HG03066 (cell line): ENCODE measurements around the gene PTPRM.

ENCODE experiments used
- ATAC-seq: cut with Tn5 transposase; IDR thresholded peaks from one replicate; pipeline ENCODE4 v1.9.1; 2021; ENCODE audit warnings: low read depth; ENCODE audit not compliant: unreplicated experiment

The PTPRM gene

GRCh38 chr18:8242151-8242696 is 675.1 kb downstream of the PTPRM start:
- no peak for ATAC-seq

GRCh38 chr18:8247700-8248099 is 680.6 kb downstream of the PTPRM start:
- ATAC-seq = no peak

- ATAC-seq = no peak
Measured at GRCh38 chr18:8248576-8248975, 681.5 kb downstream of the PTPRM start.

GRCh38 chr18:8249811-8250210 is 682.7 kb downstream of the PTPRM start:
- ATAC-seq = no peak

GRCh38 chr18:8252371-8252770 is 685.3 kb downstream of the PTPRM start:
- no peak for ATAC-seq

GRCh38 chr18:8253944-8254343 is 686.8 kb downstream of the PTPRM start:
- ATAC-seq = no peak

- ATAC-seq = no peak
Measured at GRCh38 chr18:8254654-8255053, 687.5 kb downstream of the PTPRM start.

- no peak for ATAC-seq
Measured at GRCh38 chr18:8257851-8258434, 690.8 kb downstream of the PTPRM start.

GRCh38 chr18:8260319-8260718 is 693.2 kb downstream of the PTPRM start:
- no peak for ATAC-seq

- no peak for ATAC-seq
Measured at GRCh38 chr18:8260827-8261226, 693.7 kb downstream of the PTPRM start.

GRCh38 chr18:8261651-8262091 is 694.6 kb downstream of the PTPRM start:
- ATAC-seq = no peak

GRCh38 chr18:8262221-8262620 is 695.1 kb downstream of the PTPRM start:
- no peak for ATAC-seq

- no peak for ATAC-seq
Measured at GRCh38 chr18:8264116-8264515, 697.0 kb downstream of the PTPRM start.

GRCh38 chr18:8264861-8265411 is 697.8 kb downstream of the PTPRM start:
- no peak for ATAC-seq

- ATAC-seq = no peak
Measured at GRCh38 chr18:8272254-8272653, 705.1 kb downstream of the PTPRM start.

- ATAC-seq = no peak
Measured at GRCh38 chr18:8274370-8274769, 707.3 kb downstream of the PTPRM start.

GRCh38 chr18:8276406-8276805 is 709.3 kb downstream of the PTPRM start:
- ATAC-seq = no peak

GRCh38 chr18:8277270-8277669 is 710.2 kb downstream of the PTPRM start:
- no peak for ATAC-seq

- no peak for ATAC-seq
Measured at GRCh38 chr18:8279346-8279745, 712.2 kb downstream of the PTPRM start.

GRCh38 chr18:8279781-8280330 is 712.7 kb downstream of the PTPRM start:
- ATAC-seq = no peak

- ATAC-seq = no peak
Measured at GRCh38 chr18:8283891-8284585, 716.9 kb downstream of the PTPRM start.

GRCh38 chr18:8286303-8286702 is 719.2 kb downstream of the PTPRM start:
- ATAC-seq = no peak
